Measurements from ENCODE around the gene CACNA1I. TPM values are rescaled to one million over a fixed set of nuclear protein-coding genes. Genes with fewer than 3 reads are reported as not detected.
"Not testable (repeated sequence)": the region's sequence is repeated elsewhere in the genome, so short reads cannot be mapped to it uniquely, and the experiment has no call there.

Gene CACNA1I
- total RNA-seq, 1 donor from 2014 or later, result 0.03 TPM

DNA sequence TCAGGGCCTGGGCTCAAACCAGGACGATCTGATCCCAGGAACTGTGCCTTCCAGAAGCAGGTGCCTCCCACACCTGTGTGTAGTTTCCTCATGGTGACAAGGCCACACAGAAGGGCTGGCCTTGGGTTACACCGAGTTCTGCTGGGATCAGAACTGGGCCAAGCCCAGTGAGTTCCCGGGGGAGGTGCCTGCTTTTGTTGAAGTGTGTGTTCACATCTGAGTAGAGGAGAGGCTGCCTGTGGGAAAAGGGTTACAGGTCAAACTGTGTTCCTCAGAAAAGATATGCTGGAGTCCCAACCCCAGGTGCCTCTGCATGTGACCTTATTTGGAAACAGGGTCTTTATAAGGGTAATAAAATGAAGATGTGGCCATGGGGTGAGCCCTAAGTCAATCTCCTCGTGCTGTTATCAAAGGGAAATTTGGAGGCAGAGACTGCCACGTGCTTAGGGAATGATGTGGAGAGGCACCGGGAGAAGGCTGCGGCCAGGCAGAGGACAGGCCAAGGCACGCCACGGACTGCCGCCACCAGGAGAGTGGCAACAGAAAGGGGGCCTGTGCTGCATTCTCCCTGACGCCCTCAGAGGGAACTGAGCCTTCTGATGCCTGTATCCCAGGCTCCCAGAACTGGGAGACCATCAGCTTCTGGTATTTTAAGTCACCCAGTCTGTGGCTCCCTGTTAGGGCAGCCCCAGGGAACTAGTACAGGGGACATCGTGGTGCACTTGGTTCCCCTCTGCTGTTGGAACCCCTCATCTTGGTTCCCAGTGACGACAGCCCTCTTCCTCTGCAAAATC lies 158.8 kb downstream of the CACNA1I start:
- TF ChIP-seq, protein P1, sequence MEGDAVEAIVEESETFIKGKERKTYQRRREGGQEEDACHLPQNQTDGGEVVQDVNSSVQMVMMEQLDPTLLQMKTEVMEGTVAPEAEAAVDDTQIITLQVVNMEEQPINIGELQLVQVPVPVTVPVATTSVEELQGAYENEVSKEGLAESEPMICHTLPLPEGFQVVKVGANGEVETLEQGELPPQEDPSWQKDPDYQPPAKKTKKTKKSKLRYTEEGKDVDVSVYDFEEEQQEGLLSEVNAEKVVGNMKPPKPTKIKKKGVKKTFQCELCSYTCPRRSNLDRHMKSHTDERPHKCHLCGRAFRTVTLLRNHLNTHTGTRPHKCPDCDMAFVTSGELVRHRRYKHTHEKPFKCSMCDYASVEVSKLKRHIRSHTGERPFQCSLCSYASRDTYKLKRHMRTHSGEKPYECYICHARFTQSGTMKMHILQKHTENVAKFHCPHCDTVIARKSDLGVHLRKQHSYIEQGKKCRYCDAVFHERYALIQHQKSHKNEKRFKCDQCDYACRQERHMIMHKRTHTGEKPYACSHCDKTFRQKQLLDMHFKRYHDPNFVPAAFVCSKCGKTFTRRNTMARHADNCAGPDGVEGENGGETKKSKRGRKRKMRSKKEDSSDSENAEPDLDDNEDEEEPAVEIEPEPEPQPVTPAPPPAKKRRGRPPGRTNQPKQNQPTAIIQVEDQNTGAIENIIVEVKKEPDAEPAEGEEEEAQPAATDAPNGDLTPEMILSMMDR (IDR thresholded peaks at IDR 0.05), result no peak
- Mint-ChIP-seq H3K27ac (ENCODE audit: unreplicated experiment) (no peak overlapping the region), H3K9me3 (ENCODE audit: unreplicated experiment) (no peaks in the 10 kb centered on the region), H3K27me3 (ENCODE audit: unreplicated experiment) (peaks cover 29% of the 10 kb centered on the region), H3K4me1 (ENCODE audit: unreplicated experiment) (no peaks in the 10 kb centered on the region), H3K36me3 (ENCODE audit: unreplicated experiment) (no peaks in the 10 kb centered on the region), H3K4me3 (ENCODE audit: unreplicated experiment) (no peak overlapping the region)
- DNase-seq (ENCODE audit: extremely low spot score, unreplicated experiment), result no peak

DNA sequence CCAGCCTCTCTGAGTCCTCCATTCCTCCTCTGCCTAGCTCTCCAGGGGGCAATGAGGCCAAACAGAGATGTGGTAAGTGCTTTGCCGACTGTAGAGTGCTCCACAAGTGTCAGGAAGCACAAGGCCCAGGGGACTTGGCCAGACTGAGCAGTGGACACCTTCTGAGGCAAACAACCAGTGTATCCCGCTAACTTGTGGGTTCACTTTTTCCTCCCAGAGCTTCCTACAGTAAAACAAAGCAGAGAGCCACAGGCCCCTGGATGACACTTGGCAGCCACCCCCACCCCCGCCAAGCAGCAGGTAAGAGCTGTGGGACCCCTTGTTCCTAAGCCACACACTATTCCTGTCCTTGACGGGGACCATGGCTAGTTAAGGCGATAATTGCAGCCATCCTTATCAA lies 160.9 kb downstream of the CACNA1I start:
- no peak for DNase-seq (ENCODE audit: extremely low spot score, unreplicated experiment)

DNA sequence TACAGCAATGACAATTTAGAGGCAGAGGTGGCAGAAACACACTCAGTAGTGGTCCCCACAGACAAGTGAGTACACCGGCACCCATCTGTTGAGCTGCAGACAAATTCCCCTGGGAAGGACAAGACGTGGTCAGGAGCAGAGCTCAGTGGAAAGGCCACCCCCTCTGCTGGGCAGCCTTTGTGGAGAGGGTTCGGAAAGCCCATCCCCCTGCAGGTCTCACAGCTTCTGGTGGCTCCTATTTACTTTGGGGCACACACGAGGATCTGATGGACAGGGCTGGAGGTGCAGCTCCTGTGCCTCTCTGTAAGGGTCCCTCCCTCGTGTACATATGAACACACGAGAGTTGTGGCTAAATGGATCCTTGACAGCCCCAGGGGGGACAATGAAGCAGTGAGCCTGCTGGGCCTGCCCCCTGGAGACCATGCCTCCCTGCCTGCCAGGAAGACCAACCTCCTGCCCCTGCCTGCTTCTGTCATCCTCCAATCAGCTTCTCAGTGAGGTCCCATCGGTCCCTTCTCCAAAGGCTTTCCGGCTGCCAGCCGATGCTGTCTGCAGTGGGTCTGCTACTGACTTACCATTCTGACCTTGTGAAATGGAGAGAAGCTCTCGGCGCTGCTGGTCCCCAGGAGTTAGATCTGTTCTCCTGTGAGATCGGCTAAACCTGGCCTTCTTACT lies 161.5 kb downstream of the CACNA1I start:
- Mint-ChIP-seq H3K9me3 (ENCODE audit: unreplicated experiment) (no peaks in the 10 kb centered on the region), H3K4me3 (ENCODE audit: unreplicated experiment) (no peak overlapping the region), H3K4me1 (ENCODE audit: unreplicated experiment) (no peaks in the 10 kb centered on the region), H3K27me3 (ENCODE audit: unreplicated experiment) (peaks cover 43% of the 10 kb centered on the region), H3K27ac (ENCODE audit: unreplicated experiment) (no peak overlapping the region), H3K36me3 (ENCODE audit: unreplicated experiment) (no peaks in the 10 kb centered on the region)
- TF ChIP-seq, protein P1 (IDR thresholded peaks at IDR 0.05), result no peak
- DNase-seq (ENCODE audit: extremely low spot score, unreplicated experiment), result no peak

More for the DNA sequence above, 160.9 kb downstream of the CACNA1I start:
- Mint-ChIP-seq H3K27ac (ENCODE audit: unreplicated experiment) (no peak overlapping the region), H3K27me3 (ENCODE audit: unreplicated experiment) (peaks cover 42% of the 10 kb centered on the region), H3K4me1 (ENCODE audit: unreplicated experiment) (no peaks in the 10 kb centered on the region), H3K36me3 (ENCODE audit: unreplicated experiment) (no peaks in the 10 kb centered on the region), H3K9me3 (ENCODE audit: unreplicated experiment) (no peaks in the 10 kb centered on the region), H3K4me3 (ENCODE audit: unreplicated experiment) (no peak overlapping the region)
- TF ChIP-seq, protein P1 (IDR thresholded peaks at IDR 0.05), result no peak

DNA sequence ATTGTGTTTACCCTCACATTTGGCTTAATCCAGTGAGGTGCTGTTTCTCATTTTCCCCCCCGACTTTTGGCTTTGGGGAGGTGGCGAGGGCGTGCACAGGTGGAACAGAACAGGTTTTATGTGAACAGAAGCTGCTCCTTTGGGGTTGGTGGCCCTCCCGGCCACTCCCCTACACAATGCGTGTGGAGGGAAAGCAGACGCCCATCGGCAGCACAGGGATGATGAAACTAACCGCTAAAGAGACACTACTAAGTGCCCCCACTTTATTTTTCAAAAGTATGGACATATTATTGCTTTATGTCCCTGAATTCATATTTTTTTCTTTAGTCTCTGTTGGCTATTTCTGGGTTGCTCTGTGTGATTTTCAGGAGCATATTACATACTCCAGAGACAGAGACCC lies 162.1 kb downstream of the CACNA1I start:
- TF ChIP-seq, protein P1 (IDR thresholded peaks at IDR 0.05), result no peak
- Mint-ChIP-seq H3K4me1 (ENCODE audit: unreplicated experiment) (no peaks in the 10 kb centered on the region), H3K9me3 (ENCODE audit: unreplicated experiment) (no peaks in the 10 kb centered on the region), H3K27ac (ENCODE audit: unreplicated experiment) (no peak overlapping the region), H3K27me3 (ENCODE audit: unreplicated experiment) (peaks cover 42% of the 10 kb centered on the region), H3K4me3 (ENCODE audit: unreplicated experiment) (no peak overlapping the region), H3K36me3 (ENCODE audit: unreplicated experiment) (no peaks in the 10 kb centered on the region)
- DNase-seq (ENCODE audit: extremely low spot score, unreplicated experiment), result no peak

DNA sequence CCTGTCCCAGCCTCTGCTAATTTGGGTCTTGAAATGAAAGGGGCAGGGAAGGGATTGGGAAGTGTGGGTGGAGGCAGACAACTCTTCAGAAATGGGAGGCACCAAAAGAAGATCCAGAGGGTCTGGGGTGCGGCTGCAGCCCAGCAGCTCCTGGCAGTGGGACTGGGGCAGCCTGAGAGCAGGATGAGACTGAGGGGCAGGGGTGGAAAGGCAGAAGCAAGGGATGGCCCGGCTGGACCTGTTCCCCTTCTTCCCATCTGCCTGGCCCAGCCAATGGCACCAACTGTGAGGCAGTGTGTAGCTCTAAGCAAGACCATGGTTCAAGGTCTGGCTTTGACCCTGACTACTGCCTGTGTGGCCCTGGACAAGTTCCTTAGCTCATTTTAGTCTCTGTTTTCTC lies 162.6 kb downstream of the CACNA1I start:
- Mint-ChIP-seq H3K4me3 (ENCODE audit: unreplicated experiment) (no peak overlapping the region), H3K4me1 (ENCODE audit: unreplicated experiment) (no peaks in the 10 kb centered on the region), H3K27me3 (ENCODE audit: unreplicated experiment) (peaks cover 47% of the 10 kb centered on the region), H3K36me3 (ENCODE audit: unreplicated experiment) (no peaks in the 10 kb centered on the region), H3K27ac (ENCODE audit: unreplicated experiment) (no peak overlapping the region), H3K9me3 (ENCODE audit: unreplicated experiment) (no peaks in the 10 kb centered on the region)
- DNase-seq (ENCODE audit: extremely low spot score, unreplicated experiment), result no peak
- TF ChIP-seq, protein P1 (IDR thresholded peaks at IDR 0.05), result no peak

DNA sequence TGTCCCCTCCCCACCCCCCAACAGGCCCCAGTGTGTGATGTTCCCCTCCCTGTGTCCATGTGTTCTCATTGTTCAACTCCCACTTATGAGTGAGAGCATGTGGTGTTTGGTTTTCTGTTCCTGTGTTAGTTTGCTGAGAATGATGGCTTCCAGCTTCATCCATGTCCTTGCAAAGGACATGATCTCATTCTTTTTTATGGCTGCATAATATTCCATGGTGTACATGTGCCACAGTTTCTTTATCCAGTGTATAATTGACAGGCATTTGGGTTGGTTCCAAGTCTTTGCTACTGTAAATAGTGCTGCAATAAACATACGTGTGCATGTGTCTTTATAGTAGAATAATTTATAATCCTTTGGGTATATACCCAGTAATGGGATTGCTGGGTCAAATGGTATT lies 163.5 kb downstream of the CACNA1I start:
- H3K27ac Mint-ChIP-seq (ENCODE audit: unreplicated experiment); H3K9me3 Mint-ChIP-seq (ENCODE audit: unreplicated experiment); H3K4me3 Mint-ChIP-seq (ENCODE audit: unreplicated experiment); H3K36me3 Mint-ChIP-seq (ENCODE audit: unreplicated experiment); H3K4me1 Mint-ChIP-seq (ENCODE audit: unreplicated experiment); DNase-seq (ENCODE audit: extremely low spot score, unreplicated experiment): not testable (repeated sequence)
- peaks cover 48% of the 10 kb centered on the region for H3K27me3 Mint-ChIP-seq (ENCODE audit: unreplicated experiment)
